ENCODE results near the gene FUT8. TPM values are rescaled to one million over a fixed set of nuclear protein-coding genes. Genes with fewer than 3 reads are reported as not detected.
A peak's percentile ranks its signal among the peaks of the same experiment; 100 is the strongest.

FUT8 gene
- total and polyA plus RNA-seq, 2 of the 8 experiments (the other 6 are each of a cell fraction or from before 2014, with no cell fraction given): 10.5 to 25.1 TPM

DNA sequence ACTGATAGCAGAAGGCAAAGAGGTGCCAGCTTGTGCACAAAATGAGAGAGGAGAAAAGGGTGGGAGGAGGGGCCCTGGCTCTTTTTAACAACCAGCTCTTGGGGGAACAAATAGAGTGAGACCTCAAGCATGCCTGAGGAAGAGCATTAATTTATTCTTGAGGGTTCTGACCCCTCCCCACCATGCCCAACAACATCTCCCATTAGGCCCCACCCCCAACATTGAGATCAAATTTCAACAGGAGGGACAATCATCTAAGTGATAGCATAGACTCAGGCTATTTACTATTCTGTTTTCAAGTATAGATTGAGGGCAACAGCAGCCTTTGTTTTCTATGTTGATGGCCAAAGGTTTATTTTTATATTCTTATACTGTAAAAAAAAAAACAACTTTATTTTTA is 59.7 kb downstream of the FUT8 start:
- ChIA-PET CTCF (ENCODE audit: partially characterized antibody) (interaction anchor here (1.5 kb wide), 1 partner anchor 15 kb away, joined by 6 read pairs; no protein-coding TSS in a partner anchor), POLR2A (ENCODE audit: partially characterized antibody) (no interaction called here)
- no peak overlapping the region for H2BK12ac ChIP-seq (ENCODE audit: low read depth, low read length)
- H2AK5ac ChIP-seq (ENCODE audit: low read depth, low read length): no peak overlapping the region
- H2BK5ac ChIP-seq (ENCODE audit: low read depth, low read length): 0 out of 2 replicates have a peak overlapping the region, but pooled peaks have one; percentile 26
- no peak overlapping the region for H3K23ac ChIP-seq (ENCODE audit: insufficient read length)
- no peak overlapping the region for H2AFZ ChIP-seq (ENCODE audit: low read length)
- DNase-seq (ENCODE audit: low read depth in 1 of 2, low spot score in 2 of 2): no peak
- no peaks in the 10 kb centered on the region for H3K23me2 ChIP-seq (ENCODE audit: low read depth, low read length)
- H2BK15ac ChIP-seq (ENCODE audit: low read length): no peak overlapping the region
- no peak overlapping the region for H3K27ac ChIP-seq (ENCODE audit: low read depth, low read length)
- H3K4me3 ChIP-seq (ENCODE audit: extremely low read depth in 1 of 4, insufficient read depth in 2 of 4, low read depth in 3 of 4, low read length in 4 of 4): no peak overlapping the region; a peak in 1 of 8 replicates
- no peak overlapping the region for H4K91ac ChIP-seq (replicated peaks; ENCODE audit: insufficient read length, low read length)
- peaks cover 0 to 3% of the 10 kb centered on the region in 2 experiments for H4K20me1 ChIP-seq (replicated peaks in 1 of 2; ENCODE audit: control insufficient read depth in 1 of 2, insufficient read depth in 2 of 2, low read length in 2 of 2)
- no peak overlapping the region for H2BK120ac ChIP-seq (replicated peaks; ENCODE audit: low read depth, low read length)
- H3K9ac ChIP-seq (replicated peaks in 1 of 4; ENCODE audit: extremely low read depth in 1 of 4, low read depth in 3 of 4, low read length in 3 of 4): no peak overlapping the region
- H3K36me3 ChIP-seq (ENCODE audit: control insufficient read depth in 2 of 4, insufficient read depth in 4 of 4, low read length in 3 of 4): no peaks in the 10 kb centered on the region; a peak in 1 of 8 replicates
- peaks cover 4 to 18% (median 8%) of the 10 kb centered on the region in 4 experiments; a peak in 5 of 7 replicates for H3K4me1 ChIP-seq (replicated peaks in 1 of 4; ENCODE audit: control insufficient read depth in 3 of 4, insufficient read depth in 4 of 4, low read length in 3 of 4)
- H3K18ac ChIP-seq (ENCODE audit: extremely low read depth, low read length): no peak overlapping the region
- no peaks in the 10 kb centered on the region for H3K79me1 ChIP-seq (ENCODE audit: low read depth, low read length)
- no peaks in the 10 kb centered on the region for H3K79me2 ChIP-seq (ENCODE audit: control insufficient read depth in 1 of 2, insufficient read depth in 2 of 2, low read length in 2 of 2)
- no peak overlapping the region for H3K14ac ChIP-seq (ENCODE audit: insufficient read length)
- FAIRE-seq: peak; percentile 19
- no peak overlapping the region for H3K4ac ChIP-seq (replicated peaks; ENCODE audit: insufficient read length, low read depth, low read length)
- no peak overlapping the region for H2BK20ac ChIP-seq (ENCODE audit: low read length)
- H3K9me3 ChIP-seq (ENCODE audit: insufficient read depth in 2 of 2, low read depth in 1 of 2, low read length in 1 of 2): no peaks in the 10 kb centered on the region
- 0 out of 2 replicates have a peak, but pooled peaks have one; percentile 18 for TF ChIP-seq SIX5 (IDR thresholded peaks at IDR 0.05; ENCODE audit: low read depth, low read length)
- TF ChIP-seq CBX8 (IDR thresholded peaks at IDR 0.05; ENCODE audit: borderline replicate concordance, low read depth, low read length): no peak
- no peak overlapping the region for H3K56ac ChIP-seq (replicated peaks; ENCODE audit: insufficient read length, low read depth, low read length)
- 0 out of 4 replicates have a peak overlapping the region, but pooled peaks of 1 of the 2 experiments have one; percentile 2 for H3K4me2 ChIP-seq (ENCODE audit: insufficient read depth in 1 of 2, low read depth in 2 of 2, low read length in 2 of 2)
- no peak overlapping the region for H4K5ac ChIP-seq (ENCODE audit: insufficient read length, low read depth, low read length)
- no peaks in the 10 kb centered on the region for H3K27me3 ChIP-seq (replicated peaks in 1 of 4; ENCODE audit: control insufficient read depth in 3 of 4, extremely low read depth in 1 of 4, insufficient read depth in 3 of 4, low read length in 3 of 4)
- H4K8ac ChIP-seq (ENCODE audit: extremely low read depth, insufficient read depth, low read length): no peak overlapping the region

All from H1 (cell line).